ACHN (cell line): Measurements from ENCODE around the gene MRGPRF.
"Not testable (repeated sequence)": the region's sequence is repeated elsewhere in the genome, so short reads cannot be mapped to it uniquely, and the experiment has no call there.

ENCODE experiments used
- DNase-seq: peaks from one replicate; pipeline ENCODE4 v3.0.0-alpha.2; 2015
- in situ Hi-C: cut with HindIII; loops from 2 replicates; pipeline ENCODE4 v1.10.0; 2017; ENCODE audit warnings: low sequenced_read_pairs, low pct_ligation_motif_present, low pct_unique_long_range_greater_than_20kb

MRGPRF gene

GRCh38 chr11:68976095-68976494 is 37.0 kb downstream of the MRGPRF start:
- no peak for DNase-seq
- in situ Hi-C loops = no loop called here

- in situ Hi-C loops = no loop called here
- peak; percentile 11 for DNase-seq
Observed at GRCh38 chr11:68974421-68975194, 38.4 kb downstream of the MRGPRF start.

GRCh38 chr11:68973706-68974105 is 39.3 kb downstream of the MRGPRF start:
- DNase-seq, in situ Hi-C loops: not testable (repeated sequence)

GRCh38 chr11:68973219-68973618 is 39.8 kb downstream of the MRGPRF start:
- in situ Hi-C loops = no loop called here
- DNase-seq = no peak

- in situ Hi-C loops = no loop called here
- DNase-seq = no peak
Observed at GRCh38 chr11:68970921-68971636, 42.0 kb downstream of the MRGPRF start.

GRCh38 chr11:68969386-68969785 is 43.7 kb downstream of the MRGPRF start:
- no peak for DNase-seq
- in situ Hi-C loops = no loop called here

- DNase-seq = no peak
- in situ Hi-C loops = no loop called here
Observed at GRCh38 chr11:68968306-68969250, 44.5 kb downstream of the MRGPRF start.

GRCh38 chr11:68966894-68967780 is 45.9 kb downstream of the MRGPRF start:
- DNase-seq = no peak
- in situ Hi-C loops = no loop called here

GRCh38 chr11:68965901-68966853 is 46.9 kb downstream of the MRGPRF start:
- in situ Hi-C loops = no loop called here
- DNase-seq = no peak

GRCh38 chr11:68963779-68964178 is 49.3 kb downstream of the MRGPRF start:
- in situ Hi-C loops = no loop called here
- DNase-seq = no peak

- in situ Hi-C loops = no loop called here
- no peak for DNase-seq
Observed at GRCh38 chr11:68962527-68963250, 50.4 kb downstream of the MRGPRF start.

- in situ Hi-C loops = no loop called here
- no peak for DNase-seq
Observed at GRCh38 chr11:68961245-68961644, 51.8 kb downstream of the MRGPRF start.

GRCh38 chr11:68960294-68961071 is 52.6 kb downstream of the MRGPRF start:
- in situ Hi-C loops = no loop called here
- DNase-seq = no peak

- no peak for DNase-seq
- in situ Hi-C loops = no loop called here
Observed at GRCh38 chr11:68959465-68960293, 53.4 kb downstream of the MRGPRF start.

- in situ Hi-C loops = no loop called here
- DNase-seq = no peak
Observed at GRCh38 chr11:68958211-68958610, 54.8 kb downstream of the MRGPRF start.
